Neural progenitor cell (in vitro differentiated cells): Measurements from ENCODE around the gene PRMT1.

ENCODE experiments used
- CTCF ChIP-seq: fragments of 200-600 bp; sonication (generic); IDR thresholded peaks from 2 replicates; pipeline ENCODE4 v1.5.1; 2017; ENCODE audit warnings: antibody characterized with exemption, mild to moderate bottlenecking
- EZH2 ChIP-seq: fragments of 200-600 bp; sonication (generic); IDR thresholded peaks from 2 replicates; pipeline ENCODE4 v1.6.1; 2017; ENCODE audit warnings: antibody characterized with exemption, mild to moderate bottlenecking, moderate library complexity
- EZH2phosphoT487 ChIP-seq: fragments of 200-600 bp; sonication (generic); IDR thresholded peaks from 2 replicates; pipeline ENCODE4 v1.6.1; 2017; ENCODE audit warnings: antibody characterized with exemption

DNA sequence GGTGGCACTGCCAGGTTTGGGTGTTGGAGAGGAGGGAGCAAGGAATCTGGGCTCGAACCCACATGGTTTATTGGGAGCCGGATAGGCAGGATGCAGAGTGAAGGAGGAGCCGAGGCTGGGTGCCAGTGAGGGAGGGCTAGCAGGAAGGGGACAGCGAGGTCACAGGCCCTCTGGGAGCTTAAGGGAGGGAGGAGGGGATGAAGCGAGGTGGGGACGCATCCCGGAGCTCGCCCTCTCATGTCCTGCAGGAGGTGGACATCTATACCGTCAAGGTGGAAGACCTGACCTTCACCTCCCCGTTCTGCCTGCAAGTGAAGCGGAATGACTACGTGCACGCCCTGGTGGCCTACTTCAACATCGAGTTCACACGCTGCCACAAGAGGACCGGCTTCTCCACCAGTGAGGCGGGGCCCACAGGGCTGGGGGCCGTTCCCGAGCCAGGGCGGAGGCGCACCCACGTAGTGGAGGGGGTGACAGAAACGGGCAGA, 8.8 kb downstream of the PRMT1 start:
- no peak for TF ChIP-seq CTCF
- no peak for TF ChIP-seq EZH2
- no peak for TF ChIP-seq EZH2phosphoT487
